ENCODE results near the gene SNX24.

The SNX24 gene

DNA sequence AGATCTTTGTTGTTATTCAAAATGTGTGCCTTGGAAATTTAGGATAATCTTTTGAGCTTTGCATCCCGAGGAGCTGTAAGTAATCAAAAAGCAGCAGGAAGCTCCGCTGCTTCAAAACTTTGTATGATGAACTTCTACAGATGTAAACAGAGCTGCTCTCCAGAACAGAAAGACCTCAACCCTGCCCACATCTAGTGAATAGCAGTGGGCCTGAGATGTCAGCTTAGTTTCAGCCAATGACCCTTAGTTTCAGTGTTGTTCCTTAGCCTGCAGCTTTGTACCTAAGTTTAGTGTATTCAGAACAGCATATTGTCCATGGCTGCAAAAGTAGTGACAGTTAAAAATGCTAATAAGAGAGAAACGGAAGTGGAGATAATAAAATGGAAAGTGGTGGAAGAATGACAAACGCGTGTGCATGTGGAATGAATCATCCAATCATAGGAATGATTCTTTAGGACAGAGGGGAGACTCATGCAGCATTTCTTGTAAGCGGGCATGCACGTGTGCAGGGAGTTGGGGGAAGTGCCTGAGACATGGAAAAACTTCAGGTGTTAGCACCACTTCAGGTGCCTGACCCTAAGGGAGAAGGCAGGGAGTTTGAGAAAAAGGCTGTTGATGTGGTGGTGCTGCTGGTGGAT is 24.9 kb downstream of the SNX24 start:
- Histone ChIP-seq H3K4me3 (replicated peaks; ENCODE audit: insufficient read depth, low read length) (no peak overlapping the region), H3K27ac (replicated peaks) (no peak overlapping the region), H3K27me3 (ENCODE audit: insufficient read depth, poor library complexity, severe bottlenecking) (no peaks in the 10 kb centered on the region)
- no peak for TF ChIP-seq SPI1 (IDR thresholded peaks at IDR 0.05; ENCODE audit: borderline replicate concordance, low read depth)
- TF ChIP-seq POLR2AphosphoS5 (IDR thresholded peaks at IDR 0.05; ENCODE audit: low read depth), result no peak
- TF ChIP-seq GABPA (IDR thresholded peaks at IDR 0.05; ENCODE audit: low read depth), result no peak
- TF ChIP-seq, protein P1, sequence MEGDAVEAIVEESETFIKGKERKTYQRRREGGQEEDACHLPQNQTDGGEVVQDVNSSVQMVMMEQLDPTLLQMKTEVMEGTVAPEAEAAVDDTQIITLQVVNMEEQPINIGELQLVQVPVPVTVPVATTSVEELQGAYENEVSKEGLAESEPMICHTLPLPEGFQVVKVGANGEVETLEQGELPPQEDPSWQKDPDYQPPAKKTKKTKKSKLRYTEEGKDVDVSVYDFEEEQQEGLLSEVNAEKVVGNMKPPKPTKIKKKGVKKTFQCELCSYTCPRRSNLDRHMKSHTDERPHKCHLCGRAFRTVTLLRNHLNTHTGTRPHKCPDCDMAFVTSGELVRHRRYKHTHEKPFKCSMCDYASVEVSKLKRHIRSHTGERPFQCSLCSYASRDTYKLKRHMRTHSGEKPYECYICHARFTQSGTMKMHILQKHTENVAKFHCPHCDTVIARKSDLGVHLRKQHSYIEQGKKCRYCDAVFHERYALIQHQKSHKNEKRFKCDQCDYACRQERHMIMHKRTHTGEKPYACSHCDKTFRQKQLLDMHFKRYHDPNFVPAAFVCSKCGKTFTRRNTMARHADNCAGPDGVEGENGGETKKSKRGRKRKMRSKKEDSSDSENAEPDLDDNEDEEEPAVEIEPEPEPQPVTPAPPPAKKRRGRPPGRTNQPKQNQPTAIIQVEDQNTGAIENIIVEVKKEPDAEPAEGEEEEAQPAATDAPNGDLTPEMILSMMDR (IDR thresholded peaks at IDR 0.05; ENCODE audit: insufficient read depth, low read length), result no peak
- TF ChIP-seq, protein P2, sequence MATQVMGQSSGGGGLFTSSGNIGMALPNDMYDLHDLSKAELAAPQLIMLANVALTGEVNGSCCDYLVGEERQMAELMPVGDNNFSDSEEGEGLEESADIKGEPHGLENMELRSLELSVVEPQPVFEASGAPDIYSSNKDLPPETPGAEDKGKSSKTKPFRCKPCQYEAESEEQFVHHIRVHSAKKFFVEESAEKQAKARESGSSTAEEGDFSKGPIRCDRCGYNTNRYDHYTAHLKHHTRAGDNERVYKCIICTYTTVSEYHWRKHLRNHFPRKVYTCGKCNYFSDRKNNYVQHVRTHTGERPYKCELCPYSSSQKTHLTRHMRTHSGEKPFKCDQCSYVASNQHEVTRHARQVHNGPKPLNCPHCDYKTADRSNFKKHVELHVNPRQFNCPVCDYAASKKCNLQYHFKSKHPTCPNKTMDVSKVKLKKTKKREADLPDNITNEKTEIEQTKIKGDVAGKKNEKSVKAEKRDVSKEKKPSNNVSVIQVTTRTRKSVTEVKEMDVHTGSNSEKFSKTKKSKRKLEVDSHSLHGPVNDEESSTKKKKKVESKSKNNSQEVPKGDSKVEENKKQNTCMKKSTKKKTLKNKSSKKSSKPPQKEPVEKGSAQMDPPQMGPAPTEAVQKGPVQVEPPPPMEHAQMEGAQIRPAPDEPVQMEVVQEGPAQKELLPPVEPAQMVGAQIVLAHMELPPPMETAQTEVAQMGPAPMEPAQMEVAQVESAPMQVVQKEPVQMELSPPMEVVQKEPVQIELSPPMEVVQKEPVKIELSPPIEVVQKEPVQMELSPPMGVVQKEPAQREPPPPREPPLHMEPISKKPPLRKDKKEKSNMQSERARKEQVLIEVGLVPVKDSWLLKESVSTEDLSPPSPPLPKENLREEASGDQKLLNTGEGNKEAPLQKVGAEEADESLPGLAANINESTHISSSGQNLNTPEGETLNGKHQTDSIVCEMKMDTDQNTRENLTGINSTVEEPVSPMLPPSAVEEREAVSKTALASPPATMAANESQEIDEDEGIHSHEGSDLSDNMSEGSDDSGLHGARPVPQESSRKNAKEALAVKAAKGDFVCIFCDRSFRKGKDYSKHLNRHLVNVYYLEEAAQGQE (IDR thresholded peaks at IDR 0.05; ENCODE audit: insufficient replicate concordance, low read depth), result no peak
- DNase-seq (ENCODE audit: low read depth in 1 of 2, low spot score in 1 of 2), result no peak

DNA sequence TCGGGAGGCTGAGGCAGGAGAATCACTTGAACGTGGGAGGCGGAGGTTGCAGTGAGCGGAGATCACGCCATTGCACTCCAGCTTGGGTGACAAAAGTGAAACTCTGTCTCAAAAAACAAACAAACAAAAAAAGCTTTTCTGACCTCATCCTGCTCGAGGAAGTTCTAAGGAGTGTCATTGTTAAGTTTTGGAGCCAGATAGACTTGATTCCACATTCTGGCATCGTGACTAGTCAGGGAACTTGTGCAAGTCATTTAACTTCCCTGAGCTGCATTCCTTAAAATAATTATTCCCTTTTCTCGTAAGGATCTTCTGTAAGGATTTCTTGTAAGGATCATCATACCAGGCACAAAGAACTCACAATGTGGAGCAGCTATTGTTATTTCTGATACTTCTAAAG is 26.2 kb downstream of the SNX24 start:
- no peak for DNase-seq (ENCODE audit: low read depth in 1 of 2, low spot score in 1 of 2)
- no peak overlapping the region for H3K27ac ChIP-seq (replicated peaks)
- no peak overlapping the region for H3K4me3 ChIP-seq (replicated peaks; ENCODE audit: insufficient read depth, low read length)
- TF ChIP-seq SPI1 (IDR thresholded peaks at IDR 0.05; ENCODE audit: borderline replicate concordance, low read depth) (no peak), GABPA (IDR thresholded peaks at IDR 0.05; ENCODE audit: low read depth) (no peak), POLR2AphosphoS5 (IDR thresholded peaks at IDR 0.05; ENCODE audit: low read depth) (no peak)
- TF ChIP-seq, protein P1 (IDR thresholded peaks at IDR 0.05; ENCODE audit: insufficient read depth, low read length), result no peak
- TF ChIP-seq, protein P2 (IDR thresholded peaks at IDR 0.05; ENCODE audit: insufficient replicate concordance, low read depth), result no peak
- H3K27me3 ChIP-seq (ENCODE audit: insufficient read depth, poor library complexity, severe bottlenecking), result no peaks in the 10 kb centered on the region

GRCh38 chr5:122874179-122874875 is 28.9 kb downstream of the SNX24 start:
- H3K4me3 ChIP-seq (replicated peaks; ENCODE audit: insufficient read depth, low read length), result no peak overlapping the region
- DNase-seq (ENCODE audit: low read depth in 1 of 2, low spot score in 1 of 2), result no peak
- no peak overlapping the region for H3K27ac ChIP-seq (replicated peaks)
- H3K27me3 ChIP-seq (ENCODE audit: insufficient read depth, poor library complexity, severe bottlenecking), result no peaks in the 10 kb centered on the region
- TF ChIP-seq SPI1 (IDR thresholded peaks at IDR 0.05; ENCODE audit: borderline replicate concordance, low read depth), result no peak
- TF ChIP-seq POLR2AphosphoS5 (IDR thresholded peaks at IDR 0.05; ENCODE audit: low read depth), result no peak
- TF ChIP-seq GABPA (IDR thresholded peaks at IDR 0.05; ENCODE audit: low read depth), result no peak
- TF ChIP-seq, protein P2 (IDR thresholded peaks at IDR 0.05; ENCODE audit: insufficient replicate concordance, low read depth), result no peak
- TF ChIP-seq, protein P1 (IDR thresholded peaks at IDR 0.05; ENCODE audit: insufficient read depth, low read length), result no peak

Data from HL-60 (cell line).